Fibroblast of skin of right quadriceps (primary cell): Measurements from ENCODE around the gene MCM8.
"Not testable (repeated sequence)": the region's sequence is repeated elsewhere in the genome, so short reads cannot be mapped to it uniquely, and the experiment has no call there.

Source experiments
- DNase-seq: peaks from one replicate; pipeline ENCODE4 v3.0.0-alpha.2; 2013

Gene MCM8

GRCh38 chr20:6007094-6007528 lies 56.7 kb downstream of the MCM8 start:
- DNase-seq, result no peak

- no peak for DNase-seq
Measured at GRCh38 chr20:6007529-6008103, 57.2 kb downstream of the MCM8 start.

- peak; percentile 69 for DNase-seq
Measured at GRCh38 chr20:6008254-6008653, 57.8 kb downstream of the MCM8 start.

- DNase-seq, result no peak
Measured at GRCh38 chr20:6012179-6012578, 61.7 kb downstream of the MCM8 start.

GRCh38 chr20:6014017-6014416 lies 63.6 kb downstream of the MCM8 start:
- DNase-seq, result no peak

- no peak for DNase-seq
Measured at GRCh38 chr20:6014957-6015356, 64.5 kb downstream of the MCM8 start.

- no peak for DNase-seq
Measured at GRCh38 chr20:6017467-6017866, 67.0 kb downstream of the MCM8 start.

GRCh38 chr20:6017880-6018279 lies 67.4 kb downstream of the MCM8 start:
- DNase-seq, result no peak

GRCh38 chr20:6024768-6025167 lies 74.3 kb downstream of the MCM8 start:
- DNase-seq, result no peak

GRCh38 chr20:6026051-6026450 lies 75.6 kb downstream of the MCM8 start:
- peak; percentile 47 for DNase-seq

GRCh38 chr20:6028818-6029217 lies 78.4 kb downstream of the MCM8 start:
- DNase-seq, result no peak

GRCh38 chr20:6029538-6029937 lies 79.1 kb downstream of the MCM8 start:
- no peak for DNase-seq

- no peak for DNase-seq
Measured at GRCh38 chr20:6030453-6031080, 80.1 kb downstream of the MCM8 start.

GRCh38 chr20:6032907-6033306 lies 82.5 kb downstream of the MCM8 start:
- DNase-seq, result not testable (repeated sequence)

- peak; percentile 18 for DNase-seq
Measured at GRCh38 chr20:6034134-6034969, 83.9 kb downstream of the MCM8 start.

- DNase-seq, result no peak
Measured at GRCh38 chr20:6036213-6036612, 85.8 kb downstream of the MCM8 start.

GRCh38 chr20:6037082-6037481 lies 86.6 kb downstream of the MCM8 start:
- DNase-seq, result no peak

GRCh38 chr20:6038256-6038655 lies 87.8 kb downstream of the MCM8 start:
- no peak for DNase-seq

- DNase-seq, result no peak
Measured at GRCh38 chr20:6039766-6040165, 89.3 kb downstream of the MCM8 start.

GRCh38 chr20:6040540-6040939 lies 90.1 kb downstream of the MCM8 start:
- DNase-seq, result no peak

- no peak for DNase-seq
Measured at GRCh38 chr20:6040958-6041807, 90.7 kb downstream of the MCM8 start.

GRCh38 chr20:6041808-6042265 lies 91.4 kb downstream of the MCM8 start:
- DNase-seq, result no peak

GRCh38 chr20:6044115-6044514 lies 93.7 kb downstream of the MCM8 start:
- DNase-seq, result no peak
